Measurements from ENCODE around the gene KCTD17. TPM values are rescaled to one million over a fixed set of nuclear protein-coding genes. Genes with fewer than 3 reads are reported as not detected.

Gene KCTD17
- total RNA-seq, 1 donor from 2014 or later: 34.9 TPM

GRCh38 chr22:37047006-37047405 is 4.5 kb upstream of the KCTD17 start:
- Histone ChIP-seq H3K9me3 (no peaks in the 10 kb centered on the region), H3K27ac (no peak overlapping the region), H3K4me1 (peaks cover 0 to under 1% of the 10 kb centered on the region in 2 donors), H3K36me3 (no peaks in the 10 kb centered on the region), H3K27me3 (no peaks in the 10 kb centered on the region), H3K4me3 (no peak overlapping the region)
- TF ChIP-seq, protein P1, sequence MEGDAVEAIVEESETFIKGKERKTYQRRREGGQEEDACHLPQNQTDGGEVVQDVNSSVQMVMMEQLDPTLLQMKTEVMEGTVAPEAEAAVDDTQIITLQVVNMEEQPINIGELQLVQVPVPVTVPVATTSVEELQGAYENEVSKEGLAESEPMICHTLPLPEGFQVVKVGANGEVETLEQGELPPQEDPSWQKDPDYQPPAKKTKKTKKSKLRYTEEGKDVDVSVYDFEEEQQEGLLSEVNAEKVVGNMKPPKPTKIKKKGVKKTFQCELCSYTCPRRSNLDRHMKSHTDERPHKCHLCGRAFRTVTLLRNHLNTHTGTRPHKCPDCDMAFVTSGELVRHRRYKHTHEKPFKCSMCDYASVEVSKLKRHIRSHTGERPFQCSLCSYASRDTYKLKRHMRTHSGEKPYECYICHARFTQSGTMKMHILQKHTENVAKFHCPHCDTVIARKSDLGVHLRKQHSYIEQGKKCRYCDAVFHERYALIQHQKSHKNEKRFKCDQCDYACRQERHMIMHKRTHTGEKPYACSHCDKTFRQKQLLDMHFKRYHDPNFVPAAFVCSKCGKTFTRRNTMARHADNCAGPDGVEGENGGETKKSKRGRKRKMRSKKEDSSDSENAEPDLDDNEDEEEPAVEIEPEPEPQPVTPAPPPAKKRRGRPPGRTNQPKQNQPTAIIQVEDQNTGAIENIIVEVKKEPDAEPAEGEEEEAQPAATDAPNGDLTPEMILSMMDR (IDR thresholded peaks at IDR 0.05): no peak
- intact Hi-C loops (cut with DNase I): no loop called here
- no peak for DNase-seq (ENCODE audit: low spot score in 2 of 2)

- no peak overlapping the region for H3K4me3 ChIP-seq
- TF ChIP-seq, protein P1 (IDR thresholded peaks at IDR 0.05): no peak
- H3K27ac ChIP-seq: no peak overlapping the region
- H3K36me3 ChIP-seq: no peaks in the 10 kb centered on the region
- no peaks in the 10 kb centered on the region for H3K9me3 ChIP-seq
- no peaks in the 10 kb centered on the region for H3K27me3 ChIP-seq
- DNase-seq (ENCODE audit: low spot score in 2 of 2): no peak
- intact Hi-C loops (cut with DNase I): no loop called here
- peaks cover 6 to 8% of the 10 kb centered on the region in 2 donors for H3K4me1 ChIP-seq
These were observed 3.4 kb upstream of the KCTD17 start for GRCh38 chr22:37048133-37048532.

DNA sequence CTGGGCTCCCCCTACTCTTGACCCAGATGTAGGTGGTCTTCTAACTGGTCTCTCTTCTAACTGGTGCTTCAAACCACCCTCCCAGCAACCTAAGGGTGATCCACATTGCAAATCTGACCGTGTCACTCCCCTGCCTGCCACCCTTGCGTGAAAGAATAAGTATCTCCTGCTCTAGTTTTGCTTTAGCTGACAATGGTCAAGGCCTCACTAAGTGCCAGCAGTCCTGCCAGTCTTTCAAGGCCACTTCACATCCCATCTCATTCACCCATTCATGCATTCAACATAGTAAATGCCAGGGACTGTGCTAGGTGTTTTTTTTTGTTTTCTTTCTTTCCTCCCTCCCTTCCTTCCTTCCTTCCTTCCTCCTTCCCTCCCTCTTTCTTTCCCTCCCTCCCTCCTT is 2.3 kb upstream of the KCTD17 start:
- H3K4me1 ChIP-seq: peaks cover 6 to 8% of the 10 kb centered on the region in 2 donors
- H3K27ac ChIP-seq: no peak overlapping the region
- H3K36me3 ChIP-seq: no peaks in the 10 kb centered on the region
- no peaks in the 10 kb centered on the region for H3K27me3 ChIP-seq
- H3K9me3 ChIP-seq: no peaks in the 10 kb centered on the region
- TF ChIP-seq, protein P1 (IDR thresholded peaks at IDR 0.05): no peak
- H3K4me3 ChIP-seq: no peak overlapping the region
- intact Hi-C loops (cut with DNase I): no loop called here
- DNase-seq (ENCODE audit: low spot score in 2 of 2): no peak

GRCh38 chr22:37050913-37051312 is 629 bp upstream of the KCTD17 start:
- Histone ChIP-seq H3K4me3 (peak overlapping the region in 1 of 2 donors; percentile 95), H3K27ac (no peak overlapping the region), H3K9me3 (no peaks in the 10 kb centered on the region), H3K27me3 (no peaks in the 10 kb centered on the region), H3K4me1 (peaks cover 6 to 8% of the 10 kb centered on the region in 2 donors), H3K36me3 (peaks cover under 1 to 7% of the 10 kb centered on the region in 2 donors)
- intact Hi-C loops (cut with DNase I): loop anchor here (1.0 to 5.0 kb wide), 3 partner anchors 32 to 274 kb away; partner anchors contain the start of genes IFT27, MPST and TST
- DNase-seq (ENCODE audit: low spot score in 2 of 2): no peak
- TF ChIP-seq, protein P1 (IDR thresholded peaks at IDR 0.05): no peak

DNA sequence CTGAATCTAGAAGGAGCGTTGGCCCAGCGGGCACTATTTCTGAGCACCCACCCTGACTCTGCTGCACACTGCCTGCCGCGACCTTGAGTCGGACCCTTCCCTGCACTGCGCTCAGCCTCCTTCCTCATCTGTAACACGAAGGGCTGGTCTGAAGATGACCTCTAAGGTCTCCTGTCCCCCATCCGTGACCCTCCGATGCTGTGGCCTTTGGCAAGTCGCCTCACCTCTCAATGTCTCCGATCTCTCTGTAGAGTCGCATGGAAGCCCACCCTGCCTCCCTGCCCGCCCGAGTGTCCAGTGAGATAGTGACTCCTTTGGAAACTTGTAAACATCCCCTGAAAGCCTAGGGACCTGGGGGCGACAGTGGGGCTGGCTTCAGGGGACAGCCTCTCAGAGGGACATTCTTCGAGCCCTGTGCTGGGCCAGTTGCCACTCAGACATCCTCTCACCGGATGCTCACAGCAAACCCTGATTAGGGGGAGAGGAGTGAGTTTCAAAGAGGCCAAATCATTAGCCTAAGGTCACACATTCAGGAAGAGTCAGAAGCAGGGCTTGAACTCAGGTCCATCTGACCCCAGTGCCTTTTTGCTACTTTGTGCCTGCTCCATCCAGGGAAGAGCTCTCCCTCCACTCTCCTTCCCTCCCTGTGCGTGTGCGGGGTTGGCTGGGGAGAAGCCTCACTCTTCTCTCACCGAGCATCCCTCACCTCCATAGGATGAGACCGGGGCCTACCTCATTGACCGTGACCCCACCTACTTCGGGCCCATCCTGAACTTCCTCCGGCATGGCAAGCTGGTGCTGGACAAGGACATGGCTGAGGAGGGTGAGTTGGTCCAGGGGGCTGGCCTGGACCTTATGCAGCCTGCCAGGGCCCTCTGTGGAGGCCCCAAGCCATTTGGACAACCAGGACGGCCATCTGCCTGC is 1.1 kb downstream of the KCTD17 start:
- H3K4me3 ChIP-seq: peak overlapping the region; percentile 87 to 95
- H3K27ac ChIP-seq: no peak overlapping the region
- H3K27me3 ChIP-seq: no peaks in the 10 kb centered on the region
- H3K9me3 ChIP-seq: no peaks in the 10 kb centered on the region
- no peak for DNase-seq (ENCODE audit: low spot score in 2 of 2)
- H3K4me1 ChIP-seq: peaks cover 6 to 8% of the 10 kb centered on the region in 2 donors
- intact Hi-C loops (cut with DNase I): loop anchor here (5.0 kb wide), 1 partner anchor 275 kb away; the partner anchor contains the start of gene IFT27
- H3K36me3 ChIP-seq: peaks cover 12 to 24% of the 10 kb centered on the region in 2 donors
- TF ChIP-seq, protein P1 (IDR thresholded peaks at IDR 0.05): no peak
